Endothelial cell (in vitro differentiated cells): Measurements from ENCODE around the gene DNM1. TPM values are rescaled to one million over a fixed set of nuclear protein-coding genes. Genes with fewer than 3 reads are reported as not detected.

Source experiments
- DNase-seq: peaks from one replicate; pipeline ENCODE4 v3.0.0; 2021; ENCODE audit warnings: low spot score
- H3K27ac Mint-ChIP-seq: one replicate; pipeline ENCODE4 v1.8.0; 2021; ENCODE audit warnings: mixed read lengths, inconsistent platforms; ENCODE audit not compliant: unreplicated experiment
- H3K27me3 Mint-ChIP-seq: one replicate; pipeline ENCODE4 v1.8.0; 2021; ENCODE audit warnings: mild to moderate bottlenecking, moderate library complexity, mixed read lengths, inconsistent platforms; ENCODE audit not compliant: unreplicated experiment
- H3K36me3 Mint-ChIP-seq: one replicate; pipeline ENCODE4 v1.8.0; 2021; ENCODE audit warnings: mild to moderate bottlenecking, low read depth, mixed read lengths, inconsistent platforms; ENCODE audit not compliant: unreplicated experiment
- H3K4me1 Mint-ChIP-seq: one replicate; pipeline ENCODE4 v1.8.0; 2021; ENCODE audit warnings: mild to moderate bottlenecking, mixed read lengths, inconsistent platforms; ENCODE audit not compliant: unreplicated experiment
- H3K4me3 Mint-ChIP-seq: one replicate; pipeline ENCODE4 v1.8.0; 2021; ENCODE audit warnings: mild to moderate bottlenecking, mixed read lengths, inconsistent platforms; ENCODE audit not compliant: unreplicated experiment
- H3K9me3 Mint-ChIP-seq: one replicate; pipeline ENCODE4 v1.8.0; 2021; ENCODE audit warnings: mixed read lengths, inconsistent platforms; ENCODE audit not compliant: unreplicated experiment
- CTCF ChIP-seq: fragments of 200-600 bp; sonication (generic); IDR thresholded peaks from one replicate; pipeline ENCODE4 v1.5.0; 2021; ENCODE audit warnings: antibody characterized with exemption; ENCODE audit not compliant: unreplicated experiment
- total RNA-seq: library from RNA; stranded (reverse); fragmentation: NEBNext Ultra II Directional; extraction: Animal tissue kit (Norgen Biotek cat#: 25700); gene quantifications from one replicate; pipeline ENCODE4 v1.2.1, GENCODE V29; 2021; ENCODE audit not compliant: unreplicated experiment

Gene DNM1
- total RNA-seq, 1 donor from 2014 or later, result 8.0 TPM

GRCh38 chr9:128218518-128219389, 15.6 kb downstream of the DNM1 start:
- Mint-ChIP-seq H3K27ac (no peak overlapping the region), H3K27me3 (peaks cover 8% of the 10 kb centered on the region), H3K36me3 (peaks cover 3% of the 10 kb centered on the region), H3K4me3 (peak overlapping the region; percentile 76), H3K4me1 (peaks cover 7% of the 10 kb centered on the region), H3K9me3 (no peaks in the 10 kb centered on the region)
- no peak for TF ChIP-seq CTCF
- DNase-seq, result peak; percentile 87

- Mint-ChIP-seq H3K36me3 (peaks cover 3% of the 10 kb centered on the region), H3K27me3 (peaks cover 9% of the 10 kb centered on the region), H3K27ac (no peak overlapping the region), H3K4me1 (peaks cover 7% of the 10 kb centered on the region), H3K9me3 (no peaks in the 10 kb centered on the region), H3K4me3 (no peak overlapping the region)
- no peak for DNase-seq
- no peak for TF ChIP-seq CTCF
These were observed 16.7 kb downstream of the DNM1 start for GRCh38 chr9:128219831-128220230.

- no peak overlapping the region for H3K4me3 Mint-ChIP-seq
- no peaks in the 10 kb centered on the region for H3K9me3 Mint-ChIP-seq
- H3K36me3 Mint-ChIP-seq, result peaks cover 3% of the 10 kb centered on the region
- no peak for TF ChIP-seq CTCF
- H3K27me3 Mint-ChIP-seq, result peaks cover 16% of the 10 kb centered on the region
- no peak for DNase-seq
- H3K27ac Mint-ChIP-seq, result no peak overlapping the region
- H3K4me1 Mint-ChIP-seq, result peaks cover 7% of the 10 kb centered on the region
These were observed 18.8 kb downstream of the DNM1 start for GRCh38 chr9:128222026-128222425.

GRCh38 chr9:128222880-128223670, 19.9 kb downstream of the DNM1 start:
- no peak for DNase-seq
- Mint-ChIP-seq H3K36me3 (peaks cover 3% of the 10 kb centered on the region), H3K4me3 (no peak overlapping the region), H3K9me3 (no peaks in the 10 kb centered on the region), H3K27me3 (peaks cover 16% of the 10 kb centered on the region), H3K27ac (no peak overlapping the region), H3K4me1 (peaks cover 7% of the 10 kb centered on the region)
- TF ChIP-seq CTCF, result no peak
